ENCODE measurements around the gene ATP6V0A1.

The ATP6V0A1 gene

DNA sequence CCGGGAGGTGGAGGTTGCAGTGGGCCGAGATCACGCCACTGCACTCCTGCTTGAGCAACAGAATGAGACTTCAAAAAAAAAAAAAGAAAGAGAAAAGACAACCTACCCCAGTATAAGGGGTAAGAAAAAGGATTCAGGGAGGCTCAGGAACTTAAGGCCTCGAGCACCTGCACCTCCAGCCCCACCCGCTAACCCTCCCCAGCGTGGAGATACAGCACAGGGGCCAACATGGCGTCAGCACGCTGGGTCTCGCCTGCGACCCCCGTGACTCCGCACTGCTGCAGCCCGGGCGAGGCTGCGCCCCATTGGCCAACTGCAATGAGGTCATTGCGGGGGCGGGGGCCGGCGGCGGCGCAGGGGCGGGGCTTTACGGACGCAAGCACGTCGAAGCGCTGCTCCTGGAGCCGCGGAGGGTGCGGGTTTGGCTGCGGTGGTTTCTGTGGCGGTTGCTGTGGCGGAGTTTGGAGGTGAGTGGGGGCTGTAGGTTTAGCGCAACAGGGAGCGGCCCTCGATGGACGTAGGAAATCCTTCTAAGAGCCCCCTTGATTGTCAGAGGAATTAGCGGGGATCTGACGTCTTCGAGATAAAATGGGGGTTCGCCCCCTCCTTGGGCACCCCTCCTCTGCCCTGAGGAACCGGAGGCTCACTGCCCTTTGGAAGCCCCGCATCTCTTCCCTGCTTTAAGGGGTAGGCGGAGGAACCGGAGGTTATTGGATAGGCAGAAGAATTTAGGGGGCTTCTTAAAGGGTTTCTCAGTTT lies at the start of gene ATP6V0A1:
ATP6V0A1 (plus strand) TSS at position 382 of the 759 bp plus-strand sequence. CDS start 2,017 bp downstream, outside the sequence.
- no peaks in the 10 kb centered on the region for H3K9me3 ChIP-seq (ENCODE audit: insufficient read depth, low read depth, low read length)
- peak within 1 kb of the TSS; percentile 80 for H3K4me2 ChIP-seq (ENCODE audit: low read depth, low read length, poor library complexity, severe bottlenecking)
- H4K20me1 ChIP-seq (ENCODE audit: insufficient read depth, low read length, poor library complexity, severe bottlenecking): peaks cover 3% of the 10 kb centered on the region
- H3K9me2 ChIP-seq (replicated peaks; ENCODE audit: low read depth, low read length): no peaks in the 10 kb centered on the region
- TF ChIP-seq EZH2phosphoT487 (IDR thresholded peaks at IDR 0.05; ENCODE audit: borderline replicate concordance): no peak
- no peaks in the 10 kb centered on the region for H3K27me3 ChIP-seq (ENCODE audit: insufficient read depth, low read length, poor library complexity, severe bottlenecking)
- peak within 1 kb of the TSS; percentile 87 for H2AFZ ChIP-seq (ENCODE audit: low read length)
- peaks cover 38% of the 10 kb centered on the region for H3K4me1 ChIP-seq (ENCODE audit: insufficient read depth, low read length, poor library complexity, severe bottlenecking)
- H3K79me2 ChIP-seq (ENCODE audit: insufficient read depth, low read length): no peaks in the 10 kb centered on the region
- H3F3A ChIP-seq (ENCODE audit: low read depth): peaks cover 18% of the 10 kb centered on the region
- no peaks in the 10 kb centered on the region for H3K36me3 ChIP-seq (ENCODE audit: insufficient read depth, low read length)
- peak within 1 kb of the TSS; percentile 78 for H3K4me3 ChIP-seq (ENCODE audit: low read length, poor library complexity, severe bottlenecking)
- H3K9ac ChIP-seq (ENCODE audit: low read depth, low read length, poor library complexity, severe bottlenecking): peak within 1 kb of the TSS; percentile 62

DNA sequence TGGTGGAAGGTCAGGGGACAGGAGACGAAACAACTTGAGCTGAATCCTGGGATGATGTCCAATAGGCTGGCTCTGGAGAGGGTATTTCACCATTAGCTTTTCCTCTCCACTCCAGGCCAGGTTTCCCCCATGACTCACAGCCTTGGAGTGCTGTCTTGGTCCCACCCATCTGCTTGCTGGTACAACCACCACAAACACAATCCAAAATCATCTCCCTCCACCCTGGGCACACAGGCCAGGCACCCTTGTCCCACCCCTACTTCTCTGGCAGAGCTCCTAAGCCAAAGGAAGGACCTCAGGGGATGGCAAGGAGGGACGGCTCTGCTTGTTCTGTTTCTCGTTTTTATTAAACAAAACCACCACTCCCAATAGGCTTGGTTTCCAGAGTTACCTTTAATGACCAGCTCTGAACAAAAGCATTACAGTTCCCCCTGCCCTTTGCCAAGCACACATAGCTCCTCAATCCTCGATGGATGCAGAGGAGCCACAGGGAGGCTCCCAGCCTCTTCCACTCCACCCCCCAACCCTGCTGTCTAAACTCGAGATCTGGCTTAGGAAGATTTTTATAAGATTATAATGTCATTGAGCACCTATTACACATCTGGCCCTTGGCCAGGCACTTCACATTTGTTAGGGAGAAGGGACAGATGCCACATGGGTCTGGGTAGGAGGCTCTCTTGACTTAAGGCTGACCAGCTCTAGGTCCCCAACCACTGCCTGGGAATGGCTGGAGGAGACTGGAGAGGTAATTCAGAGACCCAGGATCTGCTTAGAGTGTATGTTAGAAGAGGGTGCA lies 49.0 kb upstream of the ATP6V0A1 start:
- no peaks in the 10 kb centered on the region for H3K36me3 ChIP-seq (ENCODE audit: insufficient read depth, low read length)
- H3K9me2 ChIP-seq (replicated peaks; ENCODE audit: low read depth, low read length): no peaks in the 10 kb centered on the region
- TF ChIP-seq, protein P1, sequence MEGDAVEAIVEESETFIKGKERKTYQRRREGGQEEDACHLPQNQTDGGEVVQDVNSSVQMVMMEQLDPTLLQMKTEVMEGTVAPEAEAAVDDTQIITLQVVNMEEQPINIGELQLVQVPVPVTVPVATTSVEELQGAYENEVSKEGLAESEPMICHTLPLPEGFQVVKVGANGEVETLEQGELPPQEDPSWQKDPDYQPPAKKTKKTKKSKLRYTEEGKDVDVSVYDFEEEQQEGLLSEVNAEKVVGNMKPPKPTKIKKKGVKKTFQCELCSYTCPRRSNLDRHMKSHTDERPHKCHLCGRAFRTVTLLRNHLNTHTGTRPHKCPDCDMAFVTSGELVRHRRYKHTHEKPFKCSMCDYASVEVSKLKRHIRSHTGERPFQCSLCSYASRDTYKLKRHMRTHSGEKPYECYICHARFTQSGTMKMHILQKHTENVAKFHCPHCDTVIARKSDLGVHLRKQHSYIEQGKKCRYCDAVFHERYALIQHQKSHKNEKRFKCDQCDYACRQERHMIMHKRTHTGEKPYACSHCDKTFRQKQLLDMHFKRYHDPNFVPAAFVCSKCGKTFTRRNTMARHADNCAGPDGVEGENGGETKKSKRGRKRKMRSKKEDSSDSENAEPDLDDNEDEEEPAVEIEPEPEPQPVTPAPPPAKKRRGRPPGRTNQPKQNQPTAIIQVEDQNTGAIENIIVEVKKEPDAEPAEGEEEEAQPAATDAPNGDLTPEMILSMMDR (conservative IDR thresholded peaks at IDR 0.05; ENCODE audit: low read length): no peak
- no peak for TF ChIP-seq EZH2phosphoT487 (IDR thresholded peaks at IDR 0.05; ENCODE audit: borderline replicate concordance)
- H4K20me1 ChIP-seq (ENCODE audit: insufficient read depth, low read length, poor library complexity, severe bottlenecking): no peaks in the 10 kb centered on the region
- H3F3A ChIP-seq (ENCODE audit: low read depth): no peaks in the 10 kb centered on the region
- H3K4me1 ChIP-seq (ENCODE audit: insufficient read depth, low read length, poor library complexity, severe bottlenecking): peaks cover 4% of the 10 kb centered on the region
- no peaks in the 10 kb centered on the region for H3K27me3 ChIP-seq (ENCODE audit: insufficient read depth, low read length, poor library complexity, severe bottlenecking)
- H3K79me2 ChIP-seq (ENCODE audit: insufficient read depth, low read length): no peaks in the 10 kb centered on the region
- H3K4me3 ChIP-seq (ENCODE audit: low read length, poor library complexity, severe bottlenecking): no peak overlapping the region
- H2AFZ ChIP-seq (ENCODE audit: low read length): no peak overlapping the region
- H3K9ac ChIP-seq (ENCODE audit: low read depth, low read length, poor library complexity, severe bottlenecking): no peak overlapping the region
- no peak overlapping the region for H3K4me2 ChIP-seq (ENCODE audit: low read depth, low read length, poor library complexity, severe bottlenecking)
- H3K9me3 ChIP-seq (ENCODE audit: insufficient read depth, low read depth, low read length): no peaks in the 10 kb centered on the region

DNA sequence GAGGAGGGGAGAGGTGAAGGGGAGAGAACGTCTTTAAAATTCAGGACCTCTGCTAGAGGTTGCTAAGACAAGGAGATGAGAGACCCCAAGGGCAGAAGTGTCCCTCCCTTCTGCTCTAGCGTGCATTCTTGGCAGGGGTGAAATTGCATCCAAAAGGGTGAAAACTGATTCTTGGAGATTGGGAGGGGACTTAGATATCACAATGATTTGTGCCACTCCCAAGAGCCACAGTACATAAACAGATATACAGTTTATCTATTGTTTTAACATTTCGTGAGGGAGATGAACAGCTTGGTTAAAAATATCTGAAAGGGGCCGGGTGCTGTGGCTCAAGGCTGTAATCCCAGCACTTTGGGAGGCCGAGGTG lies 48.4 kb upstream of the ATP6V0A1 start:
- H3K9me2 ChIP-seq (replicated peaks; ENCODE audit: low read depth, low read length): no peaks in the 10 kb centered on the region
- H3K36me3 ChIP-seq (ENCODE audit: insufficient read depth, low read length): no peaks in the 10 kb centered on the region
- H3K4me3 ChIP-seq (ENCODE audit: low read length, poor library complexity, severe bottlenecking): no peak overlapping the region
- no peak overlapping the region for H3K4me2 ChIP-seq (ENCODE audit: low read depth, low read length, poor library complexity, severe bottlenecking)
- TF ChIP-seq, protein P1 (conservative IDR thresholded peaks at IDR 0.05; ENCODE audit: low read length): no peak
- TF ChIP-seq EZH2phosphoT487 (IDR thresholded peaks at IDR 0.05; ENCODE audit: borderline replicate concordance): no peak
- no peaks in the 10 kb centered on the region for H3F3A ChIP-seq (ENCODE audit: low read depth)
- no peak overlapping the region for H3K9ac ChIP-seq (ENCODE audit: low read depth, low read length, poor library complexity, severe bottlenecking)
- H3K79me2 ChIP-seq (ENCODE audit: insufficient read depth, low read length): no peaks in the 10 kb centered on the region
- no peaks in the 10 kb centered on the region for H3K27me3 ChIP-seq (ENCODE audit: insufficient read depth, low read length, poor library complexity, severe bottlenecking)
- H4K20me1 ChIP-seq (ENCODE audit: insufficient read depth, low read length, poor library complexity, severe bottlenecking): no peaks in the 10 kb centered on the region
- H3K4me1 ChIP-seq (ENCODE audit: insufficient read depth, low read length, poor library complexity, severe bottlenecking): peaks cover 10% of the 10 kb centered on the region
- H2AFZ ChIP-seq (ENCODE audit: low read length): no peak overlapping the region
- H3K9me3 ChIP-seq (ENCODE audit: insufficient read depth, low read depth, low read length): no peaks in the 10 kb centered on the region
